Activated CD8-positive, alpha-beta memory T cell treated with anti-CD3 and anti-CD28 coated beads for 48 hours (primary cell): ENCODE results near the gene POPDC2.
"Not testable (repeated sequence)": the region's sequence is repeated elsewhere in the genome, so short reads cannot be mapped to it uniquely, and the experiment has no call there.

Experiments used
- DNase-seq, 3 experiments: peaks; one replicate each; pipeline ENCODE4 v3.0.0-alpha.2; 2020; ENCODE audit warnings: low read depth in 2 of 3, low spot score in 2 of 3

The POPDC2 gene

GRCh38 chr3:119616056-119616455 lies 44.3 kb downstream of the POPDC2 start:
- no peak for DNase-seq

- DNase-seq = no peak
These were observed 46.5 kb downstream of the POPDC2 start for GRCh38 chr3:119613872-119614271.

DNA sequence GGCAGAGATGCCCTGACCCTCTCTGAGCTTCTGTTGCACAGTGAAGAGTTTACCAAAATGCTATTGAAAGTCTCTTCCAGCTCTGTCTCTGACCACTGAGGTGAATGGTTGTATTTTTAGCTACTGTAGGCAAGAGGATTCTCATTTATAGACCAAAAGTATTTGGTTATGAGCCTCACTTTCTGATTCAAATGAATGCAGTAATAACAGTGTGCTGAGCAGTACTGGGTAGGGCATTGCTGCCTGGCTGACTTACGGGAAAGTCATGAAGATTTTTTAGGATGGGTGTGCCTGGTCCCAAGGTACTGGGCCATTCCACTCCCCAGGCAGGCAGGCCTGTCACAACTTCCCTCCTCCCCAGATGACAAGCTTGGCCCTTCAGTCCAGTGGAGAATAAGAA lies 47.2 kb downstream of the POPDC2 start:
- no peak for DNase-seq

GRCh38 chr3:119611664-119612063 lies 48.7 kb downstream of the POPDC2 start:
- DNase-seq = no peak

DNA sequence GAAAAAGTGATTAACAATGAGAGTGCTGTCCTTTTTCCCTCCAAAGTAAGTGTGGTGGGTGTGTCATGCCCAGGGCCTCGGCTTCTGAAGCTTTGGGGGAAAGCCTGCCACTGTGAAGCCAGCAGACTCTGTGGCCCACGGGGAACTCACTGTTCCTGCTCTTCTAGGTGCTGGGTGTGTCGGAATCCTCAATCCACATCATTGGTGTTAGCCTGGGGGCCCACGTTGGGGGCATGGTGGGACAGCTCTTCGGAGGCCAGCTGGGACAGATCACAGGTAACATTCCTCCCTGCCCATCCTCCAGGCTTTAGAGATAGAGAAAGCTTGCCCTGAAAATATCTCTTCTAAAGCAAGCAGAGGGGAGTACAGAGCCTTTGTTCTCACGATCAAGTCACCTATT lies 51.1 kb downstream of the POPDC2 start:
- DNase-seq = no peak

DNA sequence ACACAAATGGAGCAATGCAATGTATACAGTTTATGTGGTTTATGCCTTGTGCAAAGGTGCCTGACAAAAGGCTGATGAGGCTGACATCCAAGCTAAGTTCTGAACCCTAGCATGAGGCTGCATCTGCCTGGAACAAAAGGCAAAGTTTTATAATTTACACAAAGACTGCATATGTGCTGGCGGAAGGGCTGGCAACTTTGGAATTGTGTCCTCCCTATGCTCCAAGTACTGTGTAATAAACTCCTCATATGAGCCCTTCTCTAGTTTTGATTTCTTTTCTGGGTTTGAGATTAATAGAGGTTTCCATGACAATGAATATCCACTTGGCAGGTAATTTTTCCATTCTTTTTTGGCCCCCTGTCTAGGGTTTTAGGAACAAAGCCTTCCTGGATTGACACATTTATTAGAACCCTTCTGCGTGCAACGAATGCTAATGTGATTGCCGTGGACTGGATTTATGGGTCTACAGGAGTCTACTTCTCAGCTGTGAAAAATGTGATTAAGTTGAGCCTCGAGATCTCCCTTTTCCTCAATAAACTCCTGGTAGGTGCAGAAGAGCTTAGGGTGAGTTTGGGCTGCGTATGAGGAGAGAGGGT lies 51.9 kb downstream of the POPDC2 start:
- DNase-seq = no peak

GRCh38 chr3:119604878-119605277 lies 55.5 kb downstream of the POPDC2 start:
- no peak for DNase-seq

GRCh38 chr3:119602676-119603075 lies 57.7 kb downstream of the POPDC2 start:
- DNase-seq = no peak

DNA sequence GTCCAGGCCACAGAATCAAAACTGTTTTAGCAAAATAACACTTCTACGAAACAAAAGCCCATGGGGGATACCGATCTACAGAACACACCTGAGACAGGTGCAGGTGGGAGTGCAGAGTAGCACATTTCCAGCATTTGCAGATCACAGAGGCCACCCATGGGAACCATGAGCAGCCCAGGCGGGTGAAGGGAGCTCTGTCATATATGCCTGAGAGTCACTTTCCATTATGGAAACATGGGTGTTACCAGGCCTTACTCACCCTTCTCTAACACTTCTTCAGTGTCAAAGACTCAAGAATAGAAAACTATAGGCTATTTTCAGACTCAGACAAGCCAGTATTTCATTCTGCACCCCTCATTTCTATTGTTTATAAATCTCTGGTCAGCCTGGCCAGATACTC lies 59.2 kb downstream of the POPDC2 start:
- DNase-seq = no peak

- no peak for DNase-seq
These were observed 59.7 kb downstream of the POPDC2 start for GRCh38 chr3:119600732-119601131.

DNA sequence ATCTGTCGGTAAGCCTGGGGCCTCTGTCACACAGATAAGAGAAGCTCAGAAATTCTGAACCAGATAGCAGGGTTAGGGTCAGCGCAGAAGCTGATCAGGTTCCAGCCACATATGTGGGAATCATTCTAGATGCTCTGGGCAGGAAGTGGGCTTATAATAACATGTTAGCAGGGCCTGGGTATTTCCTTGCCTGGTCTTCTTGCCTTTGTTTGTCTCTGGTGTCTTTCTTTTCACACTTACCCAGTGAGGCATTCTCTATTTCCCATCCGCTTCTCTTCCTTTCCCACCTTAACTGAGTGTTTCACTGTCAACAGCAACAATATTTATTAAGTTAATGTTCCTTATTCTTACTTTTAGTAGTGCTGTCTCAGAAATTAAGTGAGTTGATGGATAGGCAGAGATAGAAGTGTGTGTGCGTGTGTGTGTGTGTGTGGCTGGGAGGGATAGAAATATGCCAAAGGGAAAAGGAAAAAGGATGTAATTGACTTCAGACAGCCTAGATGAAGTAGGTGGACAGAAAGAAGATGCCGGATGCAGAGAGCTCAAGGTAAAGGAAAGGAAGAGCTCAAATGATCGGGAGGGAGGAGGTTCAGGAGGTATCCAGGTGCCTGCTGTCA lies 60.7 kb downstream of the POPDC2 start:
- DNase-seq = no peak

DNA sequence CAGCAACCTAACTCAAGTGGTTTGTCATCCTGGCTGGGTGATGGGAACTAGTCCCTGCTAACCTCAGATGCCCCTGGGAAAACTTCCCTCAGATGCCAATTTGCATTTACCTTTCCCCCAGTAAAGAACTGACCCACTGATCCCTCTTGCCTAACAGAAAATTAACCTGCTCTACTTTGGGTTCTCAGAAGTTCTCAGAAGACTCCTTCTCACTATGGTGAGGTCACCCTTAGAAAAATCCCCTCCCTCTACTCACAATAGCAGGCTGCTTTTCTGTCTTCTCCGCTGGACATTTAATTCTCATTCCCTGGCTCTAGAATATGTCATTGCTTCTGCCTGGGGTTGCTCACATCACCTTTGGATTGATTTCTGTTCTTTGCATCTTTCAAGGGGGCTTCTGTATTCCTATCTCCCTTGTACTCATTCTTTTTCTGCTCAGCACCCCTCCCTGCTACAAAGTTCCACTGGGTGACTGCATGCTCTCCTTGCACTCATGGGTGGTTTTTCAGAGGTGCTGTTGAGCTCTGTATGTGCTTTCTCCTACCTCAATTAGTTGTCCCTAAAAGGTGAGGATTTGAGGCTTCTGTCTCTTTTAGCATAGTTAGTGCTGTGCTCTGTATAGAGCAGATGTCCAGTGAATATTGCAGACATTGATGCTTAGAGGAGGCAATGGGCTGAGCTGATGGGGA lies 61.8 kb downstream of the POPDC2 start:
- DNase-seq = no peak

DNA sequence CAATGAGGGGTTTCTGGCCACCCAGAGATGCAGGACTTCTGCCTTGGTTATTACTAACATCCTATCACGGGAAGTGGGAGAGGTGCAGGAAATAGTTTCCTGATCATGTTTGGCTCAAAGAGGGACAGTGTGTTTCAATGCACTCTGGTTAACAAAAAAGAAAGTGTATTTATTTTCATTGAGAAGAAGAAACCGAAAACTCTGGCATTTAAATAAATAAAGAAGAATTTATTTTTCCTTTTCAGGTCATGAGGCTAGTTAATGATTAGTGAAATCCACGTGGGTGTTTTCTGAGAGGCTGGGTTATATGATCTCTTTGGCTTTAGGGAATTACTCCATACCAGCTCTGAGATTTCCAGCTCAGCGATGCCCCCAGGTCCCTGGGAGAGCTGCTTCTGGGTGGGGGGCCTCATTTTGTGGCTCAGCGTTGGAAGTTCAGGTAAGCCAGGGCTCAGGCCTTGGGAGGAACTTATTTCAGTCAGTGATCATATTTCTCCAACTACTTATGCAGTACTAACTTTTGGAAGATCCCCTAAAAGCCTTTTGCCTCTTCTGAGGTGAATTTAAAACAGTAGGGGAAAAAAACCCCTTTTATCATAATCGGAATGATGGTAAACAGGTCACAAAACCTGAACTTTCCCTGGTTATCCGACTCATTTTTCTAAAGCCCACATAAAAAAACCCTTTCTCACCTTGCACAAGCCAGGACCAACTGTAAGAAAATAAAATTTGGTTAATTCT lies 62.7 kb downstream of the POPDC2 start, which contains the start of gene PLA1A:
Gene PLA1A, plus strand, starts transcription at position 338 of the 741 bp plus-strand sequence. Its CDS starts 29 bp downstream, at position 367.
- no peak for DNase-seq

- no peak for DNase-seq
These were observed 64.0 kb downstream of the POPDC2 start for GRCh38 chr3:119596398-119596797.

DNA sequence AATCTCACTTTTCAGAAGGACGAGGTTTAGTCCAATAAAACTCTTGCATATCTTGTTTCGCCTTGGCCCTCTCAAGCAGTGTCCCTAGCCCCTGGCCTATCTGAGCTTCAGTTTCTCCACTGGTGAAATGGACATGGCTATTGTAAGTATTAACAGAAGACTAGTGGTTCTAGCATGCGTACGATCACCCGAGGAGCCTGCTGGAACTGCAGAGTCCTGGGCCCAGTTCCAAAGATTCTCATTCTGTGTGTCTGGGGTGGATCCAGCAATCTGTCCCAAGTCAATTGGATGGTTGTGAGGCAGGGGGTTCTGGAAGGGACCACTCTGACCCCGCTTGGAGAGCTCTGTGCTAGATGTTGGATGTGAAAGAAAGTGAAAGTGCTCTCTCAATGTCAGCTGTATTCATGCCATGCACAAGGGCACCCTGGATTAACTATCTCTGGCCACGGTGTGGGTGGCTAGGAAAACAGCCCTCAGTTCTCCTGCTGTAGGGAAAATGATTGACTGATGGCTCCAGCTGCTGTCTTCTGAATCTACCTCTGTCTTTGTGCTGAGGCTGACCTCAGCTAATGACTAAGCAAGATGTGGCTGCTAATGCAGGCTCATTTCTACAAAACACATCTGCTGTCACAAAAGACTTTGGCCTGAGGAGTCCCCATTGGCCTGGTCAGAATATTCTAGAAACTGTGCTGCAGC lies 64.6 kb downstream of the POPDC2 start:
- no peak for DNase-seq

DNA sequence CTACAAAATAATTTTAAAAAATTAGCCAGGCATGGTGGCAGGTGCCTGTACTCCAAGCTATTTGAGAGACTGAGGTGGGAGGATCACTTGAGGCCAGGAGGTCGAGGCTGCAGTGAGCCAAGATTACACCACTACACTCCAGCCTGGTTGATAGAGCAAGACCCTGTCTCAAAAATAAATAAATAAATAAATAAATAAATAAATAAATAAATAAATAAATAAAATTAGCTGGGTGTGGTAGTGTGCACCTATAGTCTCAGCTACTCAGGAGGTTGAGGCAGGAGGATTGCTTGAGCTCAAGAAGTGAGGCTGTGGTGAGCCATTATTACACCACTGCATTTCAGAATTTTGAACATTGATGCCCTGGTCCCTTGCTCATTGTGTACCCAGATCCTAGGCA lies 65.5 kb downstream of the POPDC2 start:
- not testable (repeated sequence) for DNase-seq

DNA sequence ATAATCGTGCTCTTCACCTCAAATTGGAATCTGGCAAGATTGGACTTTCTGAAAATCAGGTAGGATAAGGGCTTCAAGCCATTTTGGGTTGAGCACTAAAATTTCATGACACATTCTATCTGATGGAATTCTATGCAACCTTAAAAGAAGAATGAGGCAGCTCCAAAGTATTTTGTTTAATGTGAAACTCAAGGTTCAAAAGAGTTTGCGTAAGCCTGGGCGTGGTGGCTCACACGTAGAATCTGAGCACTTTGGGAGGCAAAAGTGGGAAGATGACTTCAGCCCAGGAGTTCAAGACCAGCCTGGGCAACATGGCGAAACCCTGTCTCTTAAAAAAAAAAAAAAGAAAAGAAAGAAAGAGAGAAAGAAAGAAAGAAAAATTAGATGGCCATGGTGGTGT lies 66.3 kb downstream of the POPDC2 start:
- DNase-seq = no peak

DNA sequence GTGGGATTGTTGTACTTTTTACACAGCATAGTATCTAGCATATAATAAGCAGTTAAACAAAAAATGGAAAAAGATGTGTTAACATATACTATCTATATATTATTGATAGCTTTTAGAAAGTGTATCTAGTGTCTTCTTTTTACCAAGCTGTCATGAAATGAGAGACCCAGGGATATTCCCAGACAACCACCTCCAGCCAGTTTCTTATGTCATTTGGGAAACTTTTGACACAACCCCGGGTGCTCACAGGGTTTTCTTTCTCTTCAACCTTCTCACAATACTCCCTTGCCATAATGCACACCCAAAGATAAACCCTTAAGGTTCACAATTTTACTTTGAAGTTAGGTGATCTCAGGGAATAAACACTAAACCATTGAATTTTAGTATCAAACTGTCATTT lies 67.5 kb downstream of the POPDC2 start:
- DNase-seq = no peak
